ENCODE data around the gene SLC35F2.

Gene SLC35F2

GRCh38 chr11:107856180-107856980 lies 2.2 kb downstream of the SLC35F2 start:
- DNase-seq: no peak
- H3K27me3 Mint-ChIP-seq (ENCODE audit: low read depth, poor library complexity): peaks cover 45% of the 10 kb centered on the region
- no peaks in the 10 kb centered on the region for H3K36me3 Mint-ChIP-seq (ENCODE audit: low read depth)
- no peak for TF ChIP-seq CTCF (IDR thresholded peaks at IDR 0.05)
- H3K4me1 Mint-ChIP-seq: peaks cover 23% of the 10 kb centered on the region
- no peaks in the 10 kb centered on the region for H3K9me3 Mint-ChIP-seq
- H3K27ac Mint-ChIP-seq: no peak overlapping the region
- peak overlapping the region; percentile 42 for H3K4me3 Mint-ChIP-seq

- no peak for TF ChIP-seq CTCF (IDR thresholded peaks at IDR 0.05)
- Mint-ChIP-seq H3K4me3 (no peak overlapping the region), H3K9me3 (no peaks in the 10 kb centered on the region), H3K36me3 (ENCODE audit: low read depth) (no peaks in the 10 kb centered on the region), H3K27ac (no peak overlapping the region), H3K27me3 (ENCODE audit: low read depth, poor library complexity) (peaks cover 17% of the 10 kb centered on the region), H3K4me1 (peaks cover 11% of the 10 kb centered on the region)
- DNase-seq: no peak
Observed at GRCh38 chr11:107853070-107853469, 5.5 kb downstream of the SLC35F2 start.

- DNase-seq: no peak
- peaks cover 11% of the 10 kb centered on the region for H3K27me3 Mint-ChIP-seq (ENCODE audit: low read depth, poor library complexity)
- no peaks in the 10 kb centered on the region for H3K36me3 Mint-ChIP-seq (ENCODE audit: low read depth)
- H3K9me3 Mint-ChIP-seq: no peaks in the 10 kb centered on the region
- H3K4me3 Mint-ChIP-seq: no peak overlapping the region
- H3K27ac Mint-ChIP-seq: no peak overlapping the region
- TF ChIP-seq CTCF (IDR thresholded peaks at IDR 0.05): no peak
- H3K4me1 Mint-ChIP-seq: peaks cover 1% of the 10 kb centered on the region
Observed at GRCh38 chr11:107851704-107852310, 6.8 kb downstream of the SLC35F2 start.

GRCh38 chr11:107849790-107850189 lies 8.8 kb downstream of the SLC35F2 start:
- no peak overlapping the region for H3K4me3 Mint-ChIP-seq
- no peaks in the 10 kb centered on the region for H3K4me1 Mint-ChIP-seq
- DNase-seq: no peak
- H3K36me3 Mint-ChIP-seq (ENCODE audit: low read depth): no peaks in the 10 kb centered on the region
- no peaks in the 10 kb centered on the region for H3K9me3 Mint-ChIP-seq
- no peaks in the 10 kb centered on the region for H3K27me3 Mint-ChIP-seq (ENCODE audit: low read depth, poor library complexity)
- no peak for TF ChIP-seq CTCF (IDR thresholded peaks at IDR 0.05)
- H3K27ac Mint-ChIP-seq: no peak overlapping the region

- Mint-ChIP-seq H3K4me3 (no peak overlapping the region), H3K4me1 (no peaks in the 10 kb centered on the region), H3K27me3 (ENCODE audit: low read depth, poor library complexity) (no peaks in the 10 kb centered on the region), H3K9me3 (no peaks in the 10 kb centered on the region), H3K27ac (no peak overlapping the region), H3K36me3 (ENCODE audit: low read depth) (no peaks in the 10 kb centered on the region)
- no peak for TF ChIP-seq CTCF (IDR thresholded peaks at IDR 0.05)
- DNase-seq: no peak
Observed at GRCh38 chr11:107848345-107848744, 10.2 kb downstream of the SLC35F2 start.

- TF ChIP-seq CTCF (IDR thresholded peaks at IDR 0.05): no peak
Observed at GRCh38 chr11:107847184-107847583, 11.4 kb downstream of the SLC35F2 start.

More at GRCh38 chr11:107847184-107847583, 11.4 kb downstream of the SLC35F2 start:
- Mint-ChIP-seq H3K27ac (no peak overlapping the region), H3K27me3 (ENCODE audit: low read depth, poor library complexity) (no peaks in the 10 kb centered on the region), H3K9me3 (no peaks in the 10 kb centered on the region), H3K4me1 (no peaks in the 10 kb centered on the region), H3K36me3 (ENCODE audit: low read depth) (no peaks in the 10 kb centered on the region), H3K4me3 (no peak overlapping the region)
- DNase-seq: no peak
